GM21786 (cell line): ENCODE data around the gene LRRK2.

Experiments
- ATAC-seq: cut with Tn5 transposase; IDR thresholded peaks from one replicate; pipeline ENCODE4 v1.9.1; 2021; ENCODE audit not compliant: unreplicated experiment

Gene LRRK2

GRCh38 chr12:40390980-40391379 lies 166.2 kb downstream of the LRRK2 start:
- no peak for ATAC-seq

DNA sequence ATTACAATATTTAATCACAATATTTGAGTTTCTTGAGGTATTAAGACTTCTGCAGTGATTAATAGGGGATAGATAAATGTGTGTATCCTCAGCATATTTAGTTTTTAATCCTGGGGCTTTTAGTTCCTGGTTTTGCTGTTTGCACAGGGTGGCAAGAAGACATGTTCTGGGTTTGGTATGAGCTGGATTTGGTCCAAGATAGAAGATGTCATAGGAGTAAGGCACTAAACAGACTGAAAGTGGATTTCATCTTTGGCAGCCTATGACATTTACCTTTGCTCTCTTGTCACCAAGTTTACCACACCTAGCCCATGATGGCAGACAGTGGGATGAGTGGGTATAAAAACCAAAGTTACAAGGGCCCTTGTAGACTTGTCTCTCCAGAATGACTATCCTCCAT lies 168.2 kb downstream of the LRRK2 start:
- no peak for ATAC-seq

DNA sequence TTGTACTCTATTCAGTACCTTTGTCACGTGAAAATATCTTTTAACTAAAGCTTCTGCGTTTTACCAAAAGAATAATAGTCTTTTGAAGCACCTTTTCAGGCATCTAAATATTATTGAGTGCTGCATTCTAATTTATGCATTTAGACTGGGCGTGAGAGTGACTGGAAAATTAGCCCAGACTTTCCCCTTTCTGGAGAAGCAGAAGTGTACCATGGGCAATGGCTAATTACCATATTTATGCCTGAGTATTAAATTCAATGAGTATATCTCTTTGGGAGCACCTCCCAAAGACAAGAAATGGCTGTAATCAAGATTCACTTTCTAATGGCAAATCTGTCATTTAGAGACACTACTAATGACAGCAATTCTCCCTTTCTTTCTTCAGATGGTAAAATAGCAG lies 174.9 kb downstream of the LRRK2 start:
- no peak for ATAC-seq

GRCh38 chr12:40405419-40405818 lies 180.6 kb downstream of the LRRK2 start:
- no peak for ATAC-seq
